Measurements from ENCODE around the gene BTBD16. TPM values are rescaled to one million over a fixed set of nuclear protein-coding genes. Genes with fewer than 3 reads are reported as not detected.

The BTBD16 gene
- total and polyA plus RNA-seq, 2 donors (not counting 1 experiment from before 2014, with no cell fraction given), result not detected

DNA sequence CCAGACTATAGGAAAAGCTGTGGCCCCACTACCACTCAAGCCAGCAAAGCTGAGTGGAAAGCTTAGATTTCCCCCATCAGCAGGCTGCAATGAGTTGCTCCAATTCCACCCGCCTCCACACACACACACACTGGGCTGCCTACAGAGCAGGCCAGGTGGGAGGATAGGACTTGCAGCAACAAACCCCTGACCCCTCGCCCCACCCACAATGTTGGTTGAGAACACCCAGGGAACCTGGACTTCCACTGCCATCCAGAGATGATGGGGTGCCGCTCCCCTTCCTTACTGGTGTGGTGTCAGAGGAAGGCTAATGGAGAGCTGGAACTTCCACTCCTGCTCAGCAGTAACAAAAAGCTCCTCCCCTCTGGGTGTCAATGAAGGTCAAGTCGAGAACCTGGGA lies 86.6 kb downstream of the BTBD16 start:
- peaks cover 4% of the 10 kb centered on the region for H3K9me3 Mint-ChIP-seq (ENCODE audit: insufficient read depth)
- Histone ChIP-seq H3K27me3 (replicated peaks in 1 of 4; ENCODE audit: control extremely low read depth in 1 of 4, control insufficient read depth in 3 of 4, insufficient read depth in 4 of 4, low read length in 3 of 4) (peaks cover 0 to 23% (median 0%) of the 10 kb centered on the region in 4 experiments), H3K27ac (ENCODE audit: low read length in 2 of 2) (no peak overlapping the region)

DNA sequence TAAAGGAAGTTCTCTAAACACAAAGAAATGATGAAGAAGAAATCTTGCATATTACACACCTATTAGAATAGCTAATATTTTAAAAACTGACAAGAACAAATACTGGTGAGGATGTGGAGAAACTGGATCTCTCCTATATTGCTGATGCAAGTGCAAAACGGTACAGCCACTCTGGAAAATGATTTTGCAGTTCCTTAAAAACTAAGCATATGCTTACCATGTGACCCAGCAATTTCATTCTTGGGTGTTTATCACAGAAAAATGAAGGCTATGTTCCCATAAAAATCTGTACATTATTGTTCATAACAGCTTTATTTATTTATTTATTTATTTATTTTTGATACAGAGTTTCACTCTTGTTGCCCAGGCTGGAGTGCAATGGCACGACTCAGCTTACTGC lies 88.5 kb downstream of the BTBD16 start:
- Histone ChIP-seq H3K9ac (ENCODE audit: low read length) (no peak overlapping the region), H3K9me3 (ENCODE audit: control extremely low read depth in 1 of 3, control insufficient read depth in 2 of 3, insufficient read depth in 1 of 3, low read length in 2 of 3) (peaks cover 0 to 11% (median 10%) of the 10 kb centered on the region in 3 donors), H4K20me1 (ENCODE audit: control insufficient read depth, insufficient read depth, low read length, poor library complexity, severe bottlenecking) (no peaks in the 10 kb centered on the region), H3K36me3 (replicated peaks in 1 of 2; ENCODE audit: control extremely low read depth in 1 of 2, control insufficient read depth in 1 of 2, extremely low read depth in 1 of 2, insufficient read depth in 2 of 2, low read length in 1 of 2) (no peaks in the 10 kb centered on the region), H3K4me1 (ENCODE audit: control insufficient read depth in 2 of 2, insufficient read depth in 2 of 2, low read length in 2 of 2) (no peaks in the 10 kb centered on the region), H3K4me2 (replicated peaks; ENCODE audit: low read depth, low read length, poor library complexity, severe bottlenecking) (no peak overlapping the region), H3K27me3 (replicated peaks in 1 of 4; ENCODE audit: control extremely low read depth in 1 of 4, control insufficient read depth in 3 of 4, insufficient read depth in 4 of 4, low read length in 3 of 4) (peaks cover 0 to 24% (median under 1%) of the 10 kb centered on the region in 4 experiments), H2AFZ (ENCODE audit: insufficient read depth, low read depth, low read length, poor library complexity, severe bottlenecking) (no peak overlapping the region), H3K4me3 (ENCODE audit: control extremely low read depth in 1 of 5, extremely low read depth in 1 of 5, insufficient read depth in 1 of 5, low read depth in 2 of 5, low read length in 4 of 5) (no peak overlapping the region), H3K27ac (ENCODE audit: low read length in 2 of 2) (no peak overlapping the region), H3K79me2 (ENCODE audit: control insufficient read depth, insufficient read depth, low read length) (no peaks in the 10 kb centered on the region)
- H3K27me3 Mint-ChIP-seq, result peaks cover 44% of the 10 kb centered on the region
- 86% methylated on average over 1 of the region's 2 CpGs for WGBS (ENCODE audit: insufficient coverage)
- TF ChIP-seq, protein P1, sequence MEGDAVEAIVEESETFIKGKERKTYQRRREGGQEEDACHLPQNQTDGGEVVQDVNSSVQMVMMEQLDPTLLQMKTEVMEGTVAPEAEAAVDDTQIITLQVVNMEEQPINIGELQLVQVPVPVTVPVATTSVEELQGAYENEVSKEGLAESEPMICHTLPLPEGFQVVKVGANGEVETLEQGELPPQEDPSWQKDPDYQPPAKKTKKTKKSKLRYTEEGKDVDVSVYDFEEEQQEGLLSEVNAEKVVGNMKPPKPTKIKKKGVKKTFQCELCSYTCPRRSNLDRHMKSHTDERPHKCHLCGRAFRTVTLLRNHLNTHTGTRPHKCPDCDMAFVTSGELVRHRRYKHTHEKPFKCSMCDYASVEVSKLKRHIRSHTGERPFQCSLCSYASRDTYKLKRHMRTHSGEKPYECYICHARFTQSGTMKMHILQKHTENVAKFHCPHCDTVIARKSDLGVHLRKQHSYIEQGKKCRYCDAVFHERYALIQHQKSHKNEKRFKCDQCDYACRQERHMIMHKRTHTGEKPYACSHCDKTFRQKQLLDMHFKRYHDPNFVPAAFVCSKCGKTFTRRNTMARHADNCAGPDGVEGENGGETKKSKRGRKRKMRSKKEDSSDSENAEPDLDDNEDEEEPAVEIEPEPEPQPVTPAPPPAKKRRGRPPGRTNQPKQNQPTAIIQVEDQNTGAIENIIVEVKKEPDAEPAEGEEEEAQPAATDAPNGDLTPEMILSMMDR (IDR thresholded peaks at IDR 0.05), result no peak
- TF ChIP-seq EZH2 (IDR thresholded peaks at IDR 0.05; ENCODE audit: borderline replicate concordance, insufficient read depth, low read depth, low read length, poor library complexity, severe bottlenecking), result no peak
- ChIA-PET CTCF (interaction anchor here (1.3 kb wide), 1 partner anchor 61 kb away, joined by 4 read pairs; no protein-coding TSS in a partner anchor), POLR2A (interaction anchor here (0.6 kb wide), 1 partner anchor 12 kb away, joined by 4 read pairs; no protein-coding TSS in a partner anchor)
- no peaks in the 10 kb centered on the region for H3K4me1 Mint-ChIP-seq
- ATAC-seq (ENCODE audit: low read depth), result no peak
- no peak overlapping the region for H3K4me3 Mint-ChIP-seq
- no peak for DNase-seq
- H3K9me3 Mint-ChIP-seq (ENCODE audit: insufficient read depth), result peaks cover 4% of the 10 kb centered on the region
- no peak overlapping the region for H3K27ac Mint-ChIP-seq
- intact Hi-C loops (cut with micrococcal nuclease), result no loop called here

More for the DNA sequence above, 86.6 kb downstream of the BTBD16 start:
- Mint-ChIP-seq H3K27me3 (peaks cover 45% of the 10 kb centered on the region), H3K4me1 (no peaks in the 10 kb centered on the region), H3K27ac (no peak overlapping the region), H3K4me3 (no peak overlapping the region)
- peaks cover 0 to 11% (median 10%) of the 10 kb centered on the region in 3 donors for H3K9me3 ChIP-seq (ENCODE audit: control extremely low read depth in 1 of 3, control insufficient read depth in 2 of 3, insufficient read depth in 1 of 3, low read length in 2 of 3)
- no CpG with 5 or more reads among the region's 4 CpGs for WGBS (ENCODE audit: insufficient coverage)
- CTCF ChIA-PET, result interaction anchor here (1.1 kb wide), 1 partner anchor 14 kb away, joined by 3 read pairs; no protein-coding TSS in a partner anchor
- no peaks in the 10 kb centered on the region for H3K79me2 ChIP-seq (ENCODE audit: control insufficient read depth, insufficient read depth, low read length)
- no peak overlapping the region for H3K4me3 ChIP-seq (ENCODE audit: control extremely low read depth in 1 of 5, extremely low read depth in 1 of 5, insufficient read depth in 1 of 5, low read depth in 2 of 5, low read length in 4 of 5)
- intact Hi-C loops (cut with micrococcal nuclease), result no loop called here
- H2AFZ ChIP-seq (ENCODE audit: insufficient read depth, low read depth, low read length, poor library complexity, severe bottlenecking), result no peak overlapping the region
- POLR2A ChIA-PET, result no interaction called here
- H3K4me1 ChIP-seq (ENCODE audit: control insufficient read depth in 2 of 2, insufficient read depth in 2 of 2, low read length in 2 of 2), result no peaks in the 10 kb centered on the region
- no peak overlapping the region for H3K9ac ChIP-seq (ENCODE audit: low read length)
- no peaks in the 10 kb centered on the region for H4K20me1 ChIP-seq (ENCODE audit: control insufficient read depth, insufficient read depth, low read length, poor library complexity, severe bottlenecking)
- TF ChIP-seq, protein P1 (IDR thresholded peaks at IDR 0.05), result no peak
- TF ChIP-seq EZH2 (IDR thresholded peaks at IDR 0.05; ENCODE audit: borderline replicate concordance, insufficient read depth, low read depth, low read length, poor library complexity, severe bottlenecking), result no peak
- DNase-seq, result no peak
- H3K4me2 ChIP-seq (replicated peaks; ENCODE audit: low read depth, low read length, poor library complexity, severe bottlenecking), result no peak overlapping the region
- H3K36me3 ChIP-seq (replicated peaks in 1 of 2; ENCODE audit: control extremely low read depth in 1 of 2, control insufficient read depth in 1 of 2, extremely low read depth in 1 of 2, insufficient read depth in 2 of 2, low read length in 1 of 2), result no peaks in the 10 kb centered on the region
- no peak for ATAC-seq (ENCODE audit: low read depth)

Measured in B cell (primary cell).